ENCODE results near the gene SLC22A31. TPM values are rescaled to one million over a fixed set of nuclear protein-coding genes. Genes with fewer than 3 reads are reported as not detected.

The SLC22A31 gene
- total RNA-seq, 2 donors from 2014 or later: 0.81 TPM; not detected in 1

GRCh38 chr16:89222931-89223330, 22.6 kb upstream of the SLC22A31 start:
- no peak for DNase-seq (ENCODE audit: low spot score)
- no peak for ATAC-seq (ENCODE audit: insufficient number of reproducible peaks, low FRiP score, low read depth)
- TF ChIP-seq CTCF (IDR thresholded peaks at IDR 0.05): no peak
- Histone ChIP-seq H3K4me3 (no peak overlapping the region), H3K27ac (no peak overlapping the region), H3K27me3 (replicated peaks; ENCODE audit: insufficient read depth) (no peaks in the 10 kb centered on the region), H3K4me1 (ENCODE audit: control insufficient read depth in 1 of 2, low read depth in 2 of 2) (peaks cover 6% of the 10 kb centered on the region in 2 donors), H3K9me3 (no peaks in the 10 kb centered on the region), H3K36me3 (peaks cover 41% of the 10 kb centered on the region)

- no peak overlapping the region for H3K4me3 ChIP-seq
- peaks cover 6 to 13% of the 10 kb centered on the region in 2 donors for H3K4me1 ChIP-seq (ENCODE audit: control insufficient read depth in 1 of 2, low read depth in 2 of 2)
- no peak overlapping the region for H3K27ac ChIP-seq
- DNase-seq (ENCODE audit: low spot score): no peak
- peaks cover 28% of the 10 kb centered on the region for H3K36me3 ChIP-seq
- no peak for ATAC-seq (ENCODE audit: insufficient number of reproducible peaks, low FRiP score, low read depth)
- TF ChIP-seq CTCF (IDR thresholded peaks at IDR 0.05): no peak
- H3K9me3 ChIP-seq: no peaks in the 10 kb centered on the region
- no peaks in the 10 kb centered on the region for H3K27me3 ChIP-seq (replicated peaks; ENCODE audit: insufficient read depth)
Observed at GRCh38 chr16:89221604-89222003, 21.3 kb upstream of the SLC22A31 start.

- peaks cover 16% of the 10 kb centered on the region for H3K36me3 ChIP-seq
- no peaks in the 10 kb centered on the region for H3K27me3 ChIP-seq (replicated peaks; ENCODE audit: insufficient read depth)
- no peaks in the 10 kb centered on the region for H3K9me3 ChIP-seq
- H3K4me1 ChIP-seq (ENCODE audit: control insufficient read depth in 1 of 2, low read depth in 2 of 2): peaks cover 10 to 25% of the 10 kb centered on the region in 2 donors
- no peak for DNase-seq (ENCODE audit: low spot score)
- no peak overlapping the region for H3K27ac ChIP-seq
- ATAC-seq (ENCODE audit: insufficient number of reproducible peaks, low FRiP score, low read depth): no peak
- no peak overlapping the region for H3K4me3 ChIP-seq
- TF ChIP-seq CTCF (IDR thresholded peaks at IDR 0.05): no peak
Observed at GRCh38 chr16:89219365-89219764, 19.0 kb upstream of the SLC22A31 start.

GRCh38 chr16:89217388-89218191, 17.3 kb upstream of the SLC22A31 start, which contains the start of gene ZNF778:
Gene ZNF778 (plus strand): TSS chr16:89217703. CDS start chr16:89221128, 3,425 bp downstream.
- H3K27ac ChIP-seq: peak within 1 kb of the TSS; percentile 93 to 97
- DNase-seq (ENCODE audit: low spot score) (no peak), ATAC-seq (ENCODE audit: insufficient number of reproducible peaks, low FRiP score, low read depth) (peak; percentile 78)
- no peak for TF ChIP-seq CTCF (IDR thresholded peaks at IDR 0.05)
- H3K4me3 ChIP-seq: peak within 1 kb of the TSS; percentile 78
- H3K36me3 ChIP-seq: peaks cover 3% of the 10 kb centered on the region
- H3K27me3 ChIP-seq (replicated peaks; ENCODE audit: insufficient read depth): no peaks in the 10 kb centered on the region
- peaks cover 10 to 25% of the 10 kb centered on the region in 2 donors for H3K4me1 ChIP-seq (ENCODE audit: control insufficient read depth in 1 of 2, low read depth in 2 of 2)
- no peaks in the 10 kb centered on the region for H3K9me3 ChIP-seq

- H3K4me3 ChIP-seq: peak overlapping the region; percentile 78
- ATAC-seq (ENCODE audit: insufficient number of reproducible peaks, low FRiP score, low read depth) (no peak), DNase-seq (ENCODE audit: low spot score) (no peak)
- peak overlapping the region; percentile 93 to 97 for H3K27ac ChIP-seq
- TF ChIP-seq CTCF (IDR thresholded peaks at IDR 0.05): no peak
- peaks cover 10 to 25% of the 10 kb centered on the region in 2 donors for H3K4me1 ChIP-seq (ENCODE audit: control insufficient read depth in 1 of 2, low read depth in 2 of 2)
- no peaks in the 10 kb centered on the region for H3K36me3 ChIP-seq
- no peaks in the 10 kb centered on the region for H3K27me3 ChIP-seq (replicated peaks; ENCODE audit: insufficient read depth)
- H3K9me3 ChIP-seq: no peaks in the 10 kb centered on the region
Observed at GRCh38 chr16:89217138-89217387, 16.7 kb upstream of the SLC22A31 start.

Data from thoracic aorta (tissue), 2 donors.